Measurements from ENCODE around the gene POLR3H.

The POLR3H gene

GRCh38 chr22:41532908-41533825 lies 11.1 kb downstream of the POLR3H start:
- DNase-seq: peak; percentile 63 to 73

- DNase-seq: no peak
Observed at GRCh38 chr22:41531715-41532477, 12.4 kb downstream of the POLR3H start.

- no peak for DNase-seq
Observed at GRCh38 chr22:41530890-41531714, 13.2 kb downstream of the POLR3H start.

- no peak for DNase-seq
Observed at GRCh38 chr22:41528938-41529561, 15.2 kb downstream of the POLR3H start.

- no peak for DNase-seq
Observed at GRCh38 chr22:41528132-41528766, 16.0 kb downstream of the POLR3H start.

GRCh38 chr22:41526830-41527799 lies 17.2 kb downstream of the POLR3H start:
- peak; percentile 57 to 76 for DNase-seq

- DNase-seq: no peak
Observed at GRCh38 chr22:41526226-41526829, 17.9 kb downstream of the POLR3H start.

GRCh38 chr22:41525450-41526225 lies 18.6 kb downstream of the POLR3H start:
- no peak for DNase-seq

- DNase-seq: peak; percentile 58 to 71
Observed at GRCh38 chr22:41524809-41525449, 19.3 kb downstream of the POLR3H start.

- no peak for DNase-seq
Observed at GRCh38 chr22:41524251-41524661, 20.0 kb downstream of the POLR3H start.

GRCh38 chr22:41523464-41524221 lies 20.6 kb downstream of the POLR3H start:
- no peak for DNase-seq

GRCh38 chr22:41522813-41523212 lies 21.5 kb downstream of the POLR3H start:
- DNase-seq: no peak

- no peak for DNase-seq
Observed at GRCh38 chr22:41521126-41521525, 23.1 kb downstream of the POLR3H start.

GRCh38 chr22:41518048-41518347 lies 26.3 kb downstream of the POLR3H start:
- no peak for DNase-seq

- DNase-seq: peak; percentile 7 to 49
Observed at GRCh38 chr22:41517172-41518047, 26.9 kb downstream of the POLR3H start.

GRCh38 chr22:41516462-41516861 lies 27.8 kb downstream of the POLR3H start:
- no peak for DNase-seq

- DNase-seq: no peak
Observed at GRCh38 chr22:41513391-41513790, 30.9 kb downstream of the POLR3H start.

Data from CD4-positive, alpha-beta T cell treated with Interferon alpha-2 for 1 hour (primary cell).